CD4-positive, alpha-beta T cell treated with Interleukin-4 for 4 hours (primary cell): Measurements from ENCODE around the gene IFRD1.
A peak's percentile ranks its signal among the peaks of the same experiment; 100 is the strongest.
"Not testable (repeated sequence)": the region's sequence is repeated elsewhere in the genome, so short reads cannot be mapped to it uniquely, and the experiment has no call there.

ENCODE experiments used
- DNase-seq: peaks from one replicate; pipeline ENCODE4 v3.0.0-alpha.2; 2020

The IFRD1 gene

GRCh38 chr7:112492186-112492585 lies 41.9 kb downstream of the IFRD1 start:
- no peak for DNase-seq

GRCh38 chr7:112494656-112495055 lies 44.4 kb downstream of the IFRD1 start:
- DNase-seq: no peak

GRCh38 chr7:112495156-112495788 lies 45.0 kb downstream of the IFRD1 start:
- no peak for DNase-seq

- peak; percentile 24 for DNase-seq
Measured at GRCh38 chr7:112495810-112496462, 45.7 kb downstream of the IFRD1 start.

- DNase-seq: no peak
Measured at GRCh38 chr7:112497481-112497880, 47.2 kb downstream of the IFRD1 start.

GRCh38 chr7:112500619-112501018 lies 50.4 kb downstream of the IFRD1 start:
- no peak for DNase-seq

- DNase-seq: no peak
Measured at GRCh38 chr7:112501801-112502503, 51.7 kb downstream of the IFRD1 start.

GRCh38 chr7:112502700-112503099 lies 52.4 kb downstream of the IFRD1 start:
- DNase-seq: no peak

- no peak for DNase-seq
Measured at GRCh38 chr7:112503361-112503972, 53.2 kb downstream of the IFRD1 start.

GRCh38 chr7:112504093-112504695 lies 53.9 kb downstream of the IFRD1 start:
- DNase-seq: no peak

GRCh38 chr7:112505495-112505894 lies 55.2 kb downstream of the IFRD1 start:
- no peak for DNase-seq

GRCh38 chr7:112508404-112508803 lies 58.1 kb downstream of the IFRD1 start:
- no peak for DNase-seq

- no peak for DNase-seq
Measured at GRCh38 chr7:112509402-112509801, 59.1 kb downstream of the IFRD1 start.

- no peak for DNase-seq
Measured at GRCh38 chr7:112510001-112510742, 59.9 kb downstream of the IFRD1 start.

- DNase-seq: no peak
Measured at GRCh38 chr7:112510743-112511110, 60.5 kb downstream of the IFRD1 start.

GRCh38 chr7:112511451-112512202 lies 61.4 kb downstream of the IFRD1 start:
- DNase-seq: no peak

- no peak for DNase-seq
Measured at GRCh38 chr7:112512451-112513210, 62.4 kb downstream of the IFRD1 start.

GRCh38 chr7:112515989-112516388 lies 65.7 kb downstream of the IFRD1 start:
- DNase-seq: no peak

- DNase-seq: not testable (repeated sequence)
Measured at GRCh38 chr7:112516418-112516817, 66.2 kb downstream of the IFRD1 start.

- DNase-seq: no peak
Measured at GRCh38 chr7:112517487-112517886, 67.2 kb downstream of the IFRD1 start.

GRCh38 chr7:112520787-112521186 lies 70.5 kb downstream of the IFRD1 start:
- no peak for DNase-seq
